Psoas muscle (tissue), 8 donors: ENCODE results near the gene SNX24. TPM values are rescaled to one million over a fixed set of nuclear protein-coding genes. Genes with fewer than 3 reads are reported as not detected.

Source experiments
- ATAC-seq, 4 donors: fragments of 200-7000 bp; cut with Tn5 transposase; one replicate each; pipeline ENCODE4 v1.9.1; 2020; ENCODE audit warnings: moderate library complexity in 3 of 4, mild to moderate bottlenecking in 2 of 4
- DNase-seq, 2 donors: peaks; one replicate each; pipeline ENCODE4 v3.0.0-alpha.2; 2020
- H3K27ac ChIP-seq: fragments of 200-600 bp; one replicate; pipeline ENCODE4 v1.8.0; 2022
- H3K27me3 ChIP-seq, 3 donors: fragments of 200-600 bp in 1 of 3; one replicate each; pipeline versions ENCODE4 v1.6.1 to v1.8.0; 2013 to 2022; ENCODE audit warnings: low read length in 2 of 3, mild to moderate bottlenecking in 2 of 3, moderate library complexity in 1 of 3; ENCODE audit not compliant: insufficient read depth in 3 of 3
- H3K36me3 ChIP-seq, 2 donors: fragments of 200-600 bp in 1 of 2; one replicate each; pipeline versions ENCODE4 v1.6.1 to v1.8.0; 2013 to 2022; ENCODE audit warnings: low read depth in 1 of 2, mild to moderate bottlenecking in 1 of 2, moderate library complexity in 1 of 2; ENCODE audit not compliant: insufficient read depth in 1 of 2
- H3K4me1 ChIP-seq: fragments of 200-600 bp; one replicate; pipeline ENCODE4 v1.8.0; 2022
- H3K4me3 ChIP-seq: fragments of 200-600 bp; one replicate; pipeline ENCODE4 v1.8.0; 2022; ENCODE audit warnings: mild to moderate bottlenecking
- H3K9me3 ChIP-seq: fragments of 200-600 bp; one replicate; pipeline ENCODE4 v1.8.0; 2022
- CTCF ChIP-seq: fragments of 200-600 bp; IDR thresholded peaks from one replicate; pipeline ENCODE4 v1.8.0; 2022; ENCODE audit warnings: antibody characterized with exemption
- WGBS, 3 donors: extraction: QIAGEN DNeasy Blood & Tissue Kit; methylation state at CpG; one replicate each; pipeline versions ENCODE4 v1.1.6 to v1.1.7; 2013; 5-methylcytosine and 5-hydroxymethylcytosine counted together
- intact Hi-C, 2 donors: fragments of 100-400 bp; cut with DNase I; formaldehyde crosslinking; loops; one replicate each; pipeline versions ENCODE4 v1.11.0 to v1.14.2; 2022
- polyA plus RNA-seq, 3 donors: library from polyadenylated mRNA; stranded (reverse); fragments of 200-250 nt; gene quantifications; one replicate each; pipeline ENCODE4 v1.2.3, GENCODE V29; 2013
- total RNA-seq, 4 donors: library from RNA; stranded (reverse); fragmentation: NEBNext Ultra II Directional in 2 of 4; extraction: Animal tissue kit (Norgen Biotek cat#: 25700) in 2 of 4; gene quantifications; one replicate each; pipeline versions ENCODE4 v1.2.1 to v1.2.4, GENCODE V29; 2021 to 2023
- donor health status: healthy with polysubstance abuse.
- donor health status: DM: no; HTN: no; CAD: no; lungs with moderate emphysema.
- donor health status: Bipolar disorder and iron deficiency.
- donor health status: healthy.
- donor health status: DM: yes; HTN: yes; CAD: no.
- donor health status: DM: no; HTN: no; CAD: no.
- donor health status: DM: no; HTN: no; CAD: no.
- donor health status: DM: yes; HTN: yes; CAD: no.

SNX24 gene
- total and polyA plus RNA-seq, 7 donors: 7.5 to 11.9 (median 10.0) TPM

GRCh38 chr5:123039673-123040072 is 194.3 kb downstream of the SNX24 start:
- H3K27ac ChIP-seq: no peak overlapping the region
- no peak for DNase-seq
- no peak for TF ChIP-seq CTCF
- intact Hi-C loops: loop anchor here in 1 of 2 donors (5.0 kb wide), 1 partner anchor 262 kb away; the partner anchor contains the start of gene SNX2
- H3K4me1 ChIP-seq: peaks cover 3% of the 10 kb centered on the region
- ATAC-seq: no peak
- H3K36me3 ChIP-seq: no peaks in the 10 kb centered on the region
- no peak overlapping the region for H3K4me3 ChIP-seq
- no peaks in the 10 kb centered on the region for H3K27me3 ChIP-seq
- H3K9me3 ChIP-seq: no peaks in the 10 kb centered on the region

- DNase-seq (no peak), ATAC-seq (no peak)
- Histone ChIP-seq H3K9me3 (no peaks in the 10 kb centered on the region), H3K27ac (no peak overlapping the region), H3K4me1 (no peaks in the 10 kb centered on the region), H3K36me3 (no peaks in the 10 kb centered on the region), H3K27me3 (no peaks in the 10 kb centered on the region), H3K4me3 (no peak overlapping the region)
- no peak for TF ChIP-seq CTCF
- 83 to 87% (median 86%) methylated on average over 7 of the region's 7 CpGs for WGBS, 3 donors
- intact Hi-C loops: no loop called here
Observed at GRCh38 chr5:123044926-123045617, 199.7 kb downstream of the SNX24 start.

GRCh38 chr5:123046222-123046621 is 200.8 kb downstream of the SNX24 start:
- TF ChIP-seq CTCF: no peak
- Histone ChIP-seq H3K27ac (no peak overlapping the region), H3K9me3 (no peaks in the 10 kb centered on the region), H3K27me3 (no peaks in the 10 kb centered on the region), H3K36me3 (no peaks in the 10 kb centered on the region), H3K4me3 (no peak overlapping the region), H3K4me1 (no peaks in the 10 kb centered on the region)
- DNase-seq (no peak), ATAC-seq (no peak)
- 70 to 75% (median 74%) methylated on average over 4 of the region's 4 CpGs for WGBS, 3 donors
- intact Hi-C loops: no loop called here

GRCh38 chr5:123047706-123048105 is 202.3 kb downstream of the SNX24 start:
- no peak for ATAC-seq
- Histone ChIP-seq H3K36me3 (no peaks in the 10 kb centered on the region), H3K27me3 (no peaks in the 10 kb centered on the region), H3K4me1 (no peaks in the 10 kb centered on the region), H3K9me3 (no peaks in the 10 kb centered on the region), H3K27ac (no peak overlapping the region), H3K4me3 (no peak overlapping the region)
- intact Hi-C loops: no loop called here
- DNase-seq: no peak
- 61 to 73% (median 63%) methylated on average over 1 of the region's 1 CpG for WGBS, 3 donors
- no peak for TF ChIP-seq CTCF

GRCh38 chr5:123051206-123051605 is 205.8 kb downstream of the SNX24 start:
- ATAC-seq (no peak), DNase-seq (no peak)
- Histone ChIP-seq H3K9me3 (no peaks in the 10 kb centered on the region), H3K27ac (no peak overlapping the region), H3K27me3 (no peaks in the 10 kb centered on the region), H3K36me3 (no peaks in the 10 kb centered on the region), H3K4me3 (no peak overlapping the region), H3K4me1 (no peaks in the 10 kb centered on the region)
- no peak for TF ChIP-seq CTCF
- WGBS, 3 donors: 86 to 91% (median 87%) methylated on average over 2 of the region's 2 CpGs
- intact Hi-C loops: no loop called here
